ENCODE results near the gene SYNJ1. TPM values are rescaled to one million over a fixed set of nuclear protein-coding genes. Genes with fewer than 3 reads are reported as not detected.
A peak's percentile ranks its signal among the peaks of the same experiment; 100 is the strongest.

Gene SYNJ1
- total and polyA plus RNA-seq, 9 of the 15 experiments (the other 6 are each of a cell fraction or from before 2014, with no cell fraction given): 2.4 to 10.6 (median 5.6) TPM

GRCh38 chr21:32728456-32728839 is 635 bp upstream of the SYNJ1 start (continued):
- TF ChIP-seq CLOCK (CRISPR knock-in tag; IDR thresholded peaks at IDR 0.05; ENCODE audit: borderline replicate concordance): no peak
- no peak for TF ChIP-seq ZNF316 (IDR thresholded peaks at IDR 0.05)
- no peak for TF ChIP-seq NR2F6 (CRISPR knock-in tag; IDR thresholded peaks at IDR 0.05)
- no peak for TF ChIP-seq CBX5 (IDR thresholded peaks at IDR 0.05; ENCODE audit: borderline replicate concordance, low read depth)
- TF ChIP-seq ZKSCAN8 (CRISPR knock-in tag; IDR thresholded peaks at IDR 0.05): 0 out of 2 replicates have a peak, but pooled peaks have one; percentile 3
- no peak for TF ChIP-seq NFRKB (IDR thresholded peaks at IDR 0.05; ENCODE audit: low read depth)
- TF ChIP-seq RNF2 (IDR thresholded peaks at IDR 0.05): no peak
- no peak for TF ChIP-seq NBN (IDR thresholded peaks at IDR 0.05; ENCODE audit: low read depth)
- TF ChIP-seq KDM5B (IDR thresholded peaks at IDR 0.05; ENCODE audit: insufficient replicate concordance, low read depth, low read length): no peak
- TF ChIP-seq FOXK2 (conservative IDR thresholded peaks at IDR 0.05 in 1 of 2, IDR thresholded peaks at IDR 0.05 in 1 of 2; ENCODE audit: low read depth in 2 of 2): 0 out of 4 replicates have a peak, but pooled peaks of 1 of the 2 experiments have one; percentile 30
- no peak for TF ChIP-seq RBM39 (optimal IDR thresholded peaks at IDR 0.05; ENCODE audit: low read depth, low read length)
- no peak for TF ChIP-seq ELK3 (CRISPR knock-in tag; IDR thresholded peaks at IDR 0.05)
- 0 out of 4 replicates have a peak, but pooled peaks of 1 of the 2 experiments have one; percentile 5 for TF ChIP-seq MAZ (CRISPR knock-in tag; conservative IDR thresholded peaks at IDR 0.05 in 1 of 2, IDR thresholded peaks at IDR 0.05 in 1 of 2)
- TF ChIP-seq ILF3 (IDR thresholded peaks at IDR 0.05; ENCODE audit: borderline replicate concordance): no peak
- TF ChIP-seq MIER1 (IDR thresholded peaks at IDR 0.05; ENCODE audit: low read depth): peak; percentile 79
- no peak for TF ChIP-seq IFI16 (CRISPR knock-in tag; IDR thresholded peaks at IDR 0.05)
- 0 out of 2 replicates have a peak, but pooled peaks have one; percentile 52 for TF ChIP-seq ZNF282 (CRISPR knock-in tag; IDR thresholded peaks at IDR 0.05)
- no peak for TF ChIP-seq HMGN3 (IDR thresholded peaks at IDR 0.05; ENCODE audit: borderline replicate concordance, extremely low read depth, insufficient read length, low read depth, low read length)
- no peak for TF ChIP-seq FOXP4 (CRISPR knock-in tag; IDR thresholded peaks at IDR 0.05; ENCODE audit: borderline replicate concordance)
- no peak for TF ChIP-seq IRF2 (CRISPR knock-in tag; IDR thresholded peaks at IDR 0.05)
- 0 out of 2 replicates have a peak, but pooled peaks have one; percentile 53 for TF ChIP-seq ZNF311 (CRISPR knock-in tag; IDR thresholded peaks at IDR 0.05)
- TF ChIP-seq RHOXF2B (CRISPR knock-in tag; conservative IDR thresholded peaks at IDR 0.05): no peak
- TF ChIP-seq ARID3B (CRISPR knock-in tag; IDR thresholded peaks at IDR 0.05; ENCODE audit: borderline replicate concordance): no peak

Data from K562 (cell line).